ENCODE measurements around the gene ADAM19.

Gene ADAM19

DNA sequence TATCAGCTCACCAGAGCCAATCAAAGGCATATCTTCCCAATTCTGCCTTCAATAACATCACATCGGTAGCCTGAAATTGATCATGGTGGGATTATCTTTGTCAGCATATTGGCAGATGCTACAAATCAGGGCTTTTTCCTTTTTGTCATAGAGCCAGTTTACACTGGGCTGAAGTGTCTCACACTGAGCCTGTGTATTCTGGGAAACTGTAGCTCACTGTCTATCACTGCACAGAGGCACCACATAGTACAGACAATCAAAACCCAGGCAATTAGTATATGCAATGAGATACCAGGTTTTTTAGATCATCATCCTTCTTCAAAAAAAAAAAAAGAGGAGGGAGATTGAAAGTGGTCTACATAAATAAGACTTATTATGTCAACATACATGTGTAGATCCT, 46.6 kb downstream of the ADAM19 start:
- peaks cover 22 to 27% of the 10 kb centered on the region in 2 experiments for H3K4me1 ChIP-seq (ENCODE audit: control insufficient read depth in 1 of 2, insufficient read depth in 1 of 2, low read depth in 1 of 2, low read length in 1 of 2)
- H3K27ac ChIP-seq: peak overlapping the region; percentile 55
- no peak overlapping the region for H3K4me3 ChIP-seq (ENCODE audit: low read depth in 1 of 2, low read length in 1 of 2)
- no peaks in the 10 kb centered on the region for H3K9me3 ChIP-seq
- H3K36me3 ChIP-seq: peaks cover 73% of the 10 kb centered on the region
- H3K27me3 ChIP-seq: no peaks in the 10 kb centered on the region
- no peak for TF ChIP-seq CTCF (IDR thresholded peaks at IDR 0.05)

- Histone ChIP-seq H3K9me3 (no peaks in the 10 kb centered on the region), H3K36me3 (peaks cover 73% of the 10 kb centered on the region), H3K4me3 (ENCODE audit: low read depth in 1 of 2, low read length in 1 of 2) (no peak overlapping the region), H3K27me3 (no peaks in the 10 kb centered on the region), H3K4me1 (ENCODE audit: control insufficient read depth in 1 of 2, insufficient read depth in 1 of 2, low read depth in 1 of 2, low read length in 1 of 2) (peaks cover 22 to 26% of the 10 kb centered on the region in 2 experiments), H3K27ac (no peak overlapping the region)
- no peak for TF ChIP-seq CTCF (IDR thresholded peaks at IDR 0.05)
Observed at GRCh38 chr5:157528036-157528632, 47.4 kb downstream of the ADAM19 start.

DNA sequence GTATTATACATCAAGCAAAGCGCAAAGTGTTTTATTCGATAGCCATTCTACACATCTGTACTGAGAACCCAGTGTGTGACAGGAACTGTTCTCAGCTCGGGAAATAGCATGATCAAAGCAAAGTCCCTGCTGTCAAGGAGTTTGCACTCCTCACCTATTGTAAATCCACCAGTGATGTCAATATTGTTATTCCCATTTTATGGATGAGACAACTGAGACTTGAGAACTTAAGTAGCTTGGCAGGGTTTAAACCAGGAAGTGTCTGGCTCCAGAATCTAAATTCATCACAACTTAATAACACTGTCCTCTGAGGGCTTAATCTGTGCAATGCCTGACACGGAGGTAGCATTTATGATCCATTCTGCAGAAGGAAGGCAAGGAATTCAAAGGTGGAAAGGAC, 50.7 kb downstream of the ADAM19 start:
- Histone ChIP-seq H3K36me3 (peaks cover 66% of the 10 kb centered on the region), H3K27ac (no peak overlapping the region), H3K9me3 (no peaks in the 10 kb centered on the region), H3K4me1 (ENCODE audit: control insufficient read depth in 1 of 2, insufficient read depth in 1 of 2, low read depth in 1 of 2, low read length in 1 of 2) (peaks cover 13 to 14% of the 10 kb centered on the region in 2 experiments), H3K4me3 (ENCODE audit: low read depth in 1 of 2, low read length in 1 of 2) (no peak overlapping the region), H3K27me3 (no peaks in the 10 kb centered on the region)
- TF ChIP-seq CTCF (IDR thresholded peaks at IDR 0.05): no peak

DNA sequence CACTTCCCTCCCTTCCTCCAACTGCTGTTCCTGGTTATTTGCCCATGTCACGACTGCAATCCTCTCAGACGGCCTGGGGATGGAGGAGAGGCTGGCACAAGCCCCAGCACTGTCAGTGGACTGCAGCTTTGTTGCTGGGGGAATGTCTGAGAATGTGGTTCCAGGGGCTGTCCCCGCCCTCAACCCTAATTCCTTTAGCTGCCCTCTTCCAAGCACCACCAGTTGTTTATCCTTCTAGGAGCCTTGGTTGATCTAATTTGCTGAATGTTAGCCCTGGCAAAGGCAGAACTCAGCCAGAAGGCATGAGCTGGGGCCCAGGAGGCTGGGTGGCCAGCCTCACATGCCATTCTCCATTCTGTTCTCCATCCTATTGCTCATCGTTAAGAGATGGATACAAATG, 51.6 kb downstream of the ADAM19 start:
- TF ChIP-seq CTCF (IDR thresholded peaks at IDR 0.05): no peak
- H3K9me3 ChIP-seq: no peaks in the 10 kb centered on the region
- peaks cover 66% of the 10 kb centered on the region for H3K36me3 ChIP-seq
- H3K4me3 ChIP-seq (ENCODE audit: low read depth in 1 of 2, low read length in 1 of 2): no peak overlapping the region
- H3K4me1 ChIP-seq (ENCODE audit: control insufficient read depth in 1 of 2, insufficient read depth in 1 of 2, low read depth in 1 of 2, low read length in 1 of 2): peaks cover 4 to 6% of the 10 kb centered on the region in 2 experiments
- no peaks in the 10 kb centered on the region for H3K27me3 ChIP-seq
- H3K27ac ChIP-seq: no peak overlapping the region

DNA sequence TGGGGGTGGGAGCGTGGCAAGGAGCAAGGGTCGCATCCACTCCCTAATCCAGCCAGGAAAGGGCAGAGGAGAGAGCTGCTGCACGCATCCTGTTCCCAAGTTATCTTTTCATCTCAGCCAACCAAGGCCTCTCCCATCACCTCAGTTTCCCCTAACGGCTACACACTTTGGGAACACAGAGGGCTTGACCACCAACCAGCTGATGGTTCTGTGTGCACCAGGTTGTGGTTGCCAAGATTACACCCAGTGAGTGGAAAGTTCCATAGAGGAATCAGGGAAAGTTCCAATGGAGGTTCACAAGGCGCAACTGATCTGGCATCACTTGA, 53.9 kb downstream of the ADAM19 start:
- H3K36me3 ChIP-seq: peaks cover 71% of the 10 kb centered on the region
- no peaks in the 10 kb centered on the region for H3K27me3 ChIP-seq
- TF ChIP-seq CTCF (IDR thresholded peaks at IDR 0.05): no peak
- no peak overlapping the region for H3K4me3 ChIP-seq (ENCODE audit: low read depth in 1 of 2, low read length in 1 of 2)
- H3K4me1 ChIP-seq (ENCODE audit: control insufficient read depth in 1 of 2, insufficient read depth in 1 of 2, low read depth in 1 of 2, low read length in 1 of 2): no peaks in the 10 kb centered on the region
- H3K27ac ChIP-seq: no peak overlapping the region
- no peaks in the 10 kb centered on the region for H3K9me3 ChIP-seq
